A549 (cell line): ENCODE data around the gene PHACTR2.
"Not testable (repeated sequence)": the region's sequence is repeated elsewhere in the genome, so short reads cannot be mapped to it uniquely, and the experiment has no call there.

Experiments used
- HOXB5 ChIP-seq: fragments of 250-450 bp; sonication (Bioruptor Pico); IDR thresholded peaks from 2 replicates; pipeline ENCODE4 v1.5.0; 2020; ENCODE audit warnings: mild to moderate bottlenecking, moderate library complexity
- MAX ChIP-seq: IDR thresholded peaks from 2 replicates; pipeline ENCODE4 v1.6.1; 2012
- POLR2A ChIP-seq: IDR thresholded peaks from 2 replicates; pipeline ENCODE4 v1.6.1; 2012; ENCODE audit warnings: mild to moderate bottlenecking, low read length
- TP53 ChIP-seq: fragments of 250-450 bp; sonication (Bioruptor Pico); IDR thresholded peaks from 2 replicates; pipeline ENCODE4 v1.5.0; 2021; ENCODE audit warnings: mild to moderate bottlenecking, moderate library complexity
- USF2 ChIP-seq: fragments of 450-650 bp; IDR thresholded peaks from 2 replicates; pipeline ENCODE4 v1.6.1; 2014; ENCODE audit warnings: antibody characterized with exemption

GRCh38 chr6:143660170-143660569 is 17.6 kb upstream of the PHACTR2 start:
- TF ChIP-seq POLR2A; HOXB5 (CRISPR knock-in tag); USF2; MAX; TP53 (CRISPR knock-in tag): not testable (repeated sequence)
